Type B pancreatic cell (in vitro differentiated cells): Measurements from ENCODE around the gene GSTK1. TPM values are rescaled to one million over a fixed set of nuclear protein-coding genes. Genes with fewer than 3 reads are reported as not detected.

ENCODE experiments used
- DNase-seq: peaks from one replicate; pipeline ENCODE4 v3.0.0; 2021; ENCODE audit warnings: mixed read lengths; ENCODE audit not compliant: unreplicated experiment; ENCODE audit errors: extremely low spot score
- H3K27ac Mint-ChIP-seq: 2 replicates; pipeline ENCODE4 v1.8.0; 2021; ENCODE audit warnings: mild to moderate bottlenecking, mixed read lengths
- H3K27me3 Mint-ChIP-seq: 2 replicates; pipeline ENCODE4 v1.8.0; 2021; ENCODE audit warnings: mixed read lengths
- H3K36me3 Mint-ChIP-seq: 2 replicates; pipeline ENCODE4 v1.8.0; 2021; ENCODE audit warnings: mixed read lengths
- H3K4me1 Mint-ChIP-seq: one replicate; pipeline ENCODE4 v1.8.0; 2021; ENCODE audit warnings: mixed read lengths; ENCODE audit not compliant: unreplicated experiment
- H3K4me3 Mint-ChIP-seq: 2 replicates; pipeline ENCODE4 v1.8.0; 2021; ENCODE audit warnings: mild to moderate bottlenecking, mixed read lengths
- H3K9me3 Mint-ChIP-seq: 2 replicates; pipeline ENCODE4 v1.8.0; 2021; ENCODE audit warnings: mixed read lengths
- CTCF ChIP-seq: fragments of 200-600 bp; sonication (generic); conservative IDR thresholded peaks from 2 replicates; pipeline ENCODE4 v1.5.0; 2021; ENCODE audit warnings: antibody characterized with exemption, mild to moderate bottlenecking
- total RNA-seq: library from RNA; stranded (reverse); gene quantifications from 2 replicates; pipeline ENCODE4 v1.2.1, GENCODE V29; 2021; ENCODE audit warnings: low replicate concordance

GSTK1 gene
- total RNA-seq, 1 donor from 2014 or later, result 110 TPM

- H3K36me3 Mint-ChIP-seq, result no peaks in the 10 kb centered on the region
- H3K4me1 Mint-ChIP-seq, result peaks cover 21% of the 10 kb centered on the region
- H3K9me3 Mint-ChIP-seq, result peaks cover 14% of the 10 kb centered on the region
- peak overlapping the region; percentile 63 for H3K27ac Mint-ChIP-seq
- no peak for DNase-seq
- H3K27me3 Mint-ChIP-seq, result no peaks in the 10 kb centered on the region
- no peak overlapping the region for H3K4me3 Mint-ChIP-seq
- TF ChIP-seq CTCF, result peak; percentile 97
These were observed 22.7 kb upstream of the GSTK1 start for GRCh38 chr7:143240291-143241168.

- DNase-seq, result no peak
- peaks cover 21% of the 10 kb centered on the region for H3K4me1 Mint-ChIP-seq
These were observed 20.9 kb upstream of the GSTK1 start for GRCh38 chr7:143242306-143242705.

GRCh38 chr7:143243111-143243510, 20.1 kb upstream of the GSTK1 start:
- Mint-ChIP-seq H3K27ac (peak overlapping the region; percentile 16), H3K9me3 (no peaks in the 10 kb centered on the region), H3K4me3 (peak overlapping the region; percentile 58), H3K36me3 (no peaks in the 10 kb centered on the region), H3K27me3 (no peaks in the 10 kb centered on the region), H3K4me1 (peaks cover 21% of the 10 kb centered on the region)
- no peak for DNase-seq
- TF ChIP-seq CTCF, result no peak

More at GRCh38 chr7:143242306-143242705, 20.9 kb upstream of the GSTK1 start:
- Mint-ChIP-seq H3K27ac (no peak overlapping the region), H3K4me3 (no peak overlapping the region), H3K27me3 (no peaks in the 10 kb centered on the region), H3K9me3 (no peaks in the 10 kb centered on the region), H3K36me3 (no peaks in the 10 kb centered on the region)
- no peak for TF ChIP-seq CTCF

GRCh38 chr7:143243614-143244013, 19.6 kb upstream of the GSTK1 start:
- Mint-ChIP-seq H3K27ac (peak overlapping the region; percentile 16), H3K27me3 (no peaks in the 10 kb centered on the region)
- no peak for TF ChIP-seq CTCF

GRCh38 chr7:143244321-143244720, 18.9 kb upstream of the GSTK1 start:
- no peak overlapping the region for H3K4me3 Mint-ChIP-seq
- no peaks in the 10 kb centered on the region for H3K27me3 Mint-ChIP-seq
- no peak for TF ChIP-seq CTCF
- peaks cover 21% of the 10 kb centered on the region for H3K4me1 Mint-ChIP-seq
- DNase-seq, result no peak
- H3K9me3 Mint-ChIP-seq, result peaks cover 5% of the 10 kb centered on the region
- H3K27ac Mint-ChIP-seq, result no peak overlapping the region
- H3K36me3 Mint-ChIP-seq, result no peaks in the 10 kb centered on the region

More at GRCh38 chr7:143243614-143244013, 19.6 kb upstream of the GSTK1 start:
- Mint-ChIP-seq H3K9me3 (no peaks in the 10 kb centered on the region), H3K4me3 (no peak overlapping the region), H3K36me3 (no peaks in the 10 kb centered on the region), H3K4me1 (peaks cover 21% of the 10 kb centered on the region)
- no peak for DNase-seq
